ENCODE data around the gene TRHDE.

The TRHDE gene

DNA sequence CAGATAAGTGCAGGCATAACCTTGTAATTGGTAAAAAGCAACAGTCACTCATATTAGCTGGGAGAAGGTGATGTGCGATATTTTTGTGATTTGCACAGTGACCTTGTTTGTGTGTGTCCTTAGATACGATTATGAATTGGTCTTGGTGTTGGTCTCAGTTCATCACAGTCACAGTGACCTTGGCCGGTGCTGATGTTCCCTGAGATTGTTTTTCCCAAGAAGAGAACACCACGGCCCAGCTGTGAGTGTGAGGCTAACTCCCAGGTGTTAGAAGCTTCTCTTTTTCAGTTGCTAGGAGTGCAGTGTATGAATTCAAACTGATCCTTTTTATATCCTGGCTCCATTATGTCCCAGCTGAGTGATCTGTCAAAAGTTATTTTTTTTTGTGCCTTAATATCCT lies 46.2 kb downstream of the TRHDE start:
- Mint-ChIP-seq H3K27me3 (ENCODE audit: low read depth, poor library complexity) (peaks cover 3% of the 10 kb centered on the region), H3K4me1 (no peaks in the 10 kb centered on the region), H3K9me3 (no peaks in the 10 kb centered on the region), H3K27ac (no peak overlapping the region), H3K36me3 (ENCODE audit: low read depth) (no peaks in the 10 kb centered on the region), H3K4me3 (no peak overlapping the region)
- TF ChIP-seq, protein P1, sequence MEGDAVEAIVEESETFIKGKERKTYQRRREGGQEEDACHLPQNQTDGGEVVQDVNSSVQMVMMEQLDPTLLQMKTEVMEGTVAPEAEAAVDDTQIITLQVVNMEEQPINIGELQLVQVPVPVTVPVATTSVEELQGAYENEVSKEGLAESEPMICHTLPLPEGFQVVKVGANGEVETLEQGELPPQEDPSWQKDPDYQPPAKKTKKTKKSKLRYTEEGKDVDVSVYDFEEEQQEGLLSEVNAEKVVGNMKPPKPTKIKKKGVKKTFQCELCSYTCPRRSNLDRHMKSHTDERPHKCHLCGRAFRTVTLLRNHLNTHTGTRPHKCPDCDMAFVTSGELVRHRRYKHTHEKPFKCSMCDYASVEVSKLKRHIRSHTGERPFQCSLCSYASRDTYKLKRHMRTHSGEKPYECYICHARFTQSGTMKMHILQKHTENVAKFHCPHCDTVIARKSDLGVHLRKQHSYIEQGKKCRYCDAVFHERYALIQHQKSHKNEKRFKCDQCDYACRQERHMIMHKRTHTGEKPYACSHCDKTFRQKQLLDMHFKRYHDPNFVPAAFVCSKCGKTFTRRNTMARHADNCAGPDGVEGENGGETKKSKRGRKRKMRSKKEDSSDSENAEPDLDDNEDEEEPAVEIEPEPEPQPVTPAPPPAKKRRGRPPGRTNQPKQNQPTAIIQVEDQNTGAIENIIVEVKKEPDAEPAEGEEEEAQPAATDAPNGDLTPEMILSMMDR (IDR thresholded peaks at IDR 0.05) = no peak
- DNase-seq = no peak

- H3K9me3 Mint-ChIP-seq = no peaks in the 10 kb centered on the region
- no peaks in the 10 kb centered on the region for H3K4me1 Mint-ChIP-seq
- H3K27me3 Mint-ChIP-seq (ENCODE audit: low read depth, poor library complexity) = peaks cover 3% of the 10 kb centered on the region
- TF ChIP-seq, protein P1 (IDR thresholded peaks at IDR 0.05) = no peak
- no peaks in the 10 kb centered on the region for H3K36me3 Mint-ChIP-seq (ENCODE audit: low read depth)
- no peak overlapping the region for H3K4me3 Mint-ChIP-seq
- H3K27ac Mint-ChIP-seq = no peak overlapping the region
- DNase-seq = no peak
Observed at GRCh38 chr12:72323881-72324280, 51.7 kb downstream of the TRHDE start.

DNA sequence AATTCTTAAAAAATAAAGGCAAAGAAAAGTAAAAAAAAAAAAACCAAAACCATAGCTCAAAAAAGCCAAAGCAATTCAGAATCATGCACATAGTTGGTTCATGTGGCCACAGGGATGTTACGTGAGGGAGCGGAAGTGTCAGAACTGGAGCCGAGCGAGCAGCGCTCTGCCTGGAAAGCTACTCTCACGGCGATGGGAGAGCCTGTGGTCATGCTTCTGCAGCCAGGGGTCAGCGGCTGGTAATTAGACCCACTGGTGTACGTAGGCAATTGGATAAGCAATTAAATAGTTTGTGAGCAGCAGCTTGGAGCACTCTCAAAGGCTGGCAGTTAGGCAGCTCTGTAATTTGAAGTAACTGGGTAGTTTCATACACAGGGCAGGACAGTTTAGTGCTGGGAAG lies 58.1 kb downstream of the TRHDE start:
- no peaks in the 10 kb centered on the region for H3K36me3 Mint-ChIP-seq (ENCODE audit: low read depth)
- TF ChIP-seq, protein P1 (IDR thresholded peaks at IDR 0.05) = no peak
- DNase-seq = peak; percentile 65
- H3K4me3 Mint-ChIP-seq = no peak overlapping the region
- H3K4me1 Mint-ChIP-seq = peaks cover 16% of the 10 kb centered on the region
- H3K27me3 Mint-ChIP-seq (ENCODE audit: low read depth, poor library complexity) = no peaks in the 10 kb centered on the region
- H3K27ac Mint-ChIP-seq = no peak overlapping the region
- no peaks in the 10 kb centered on the region for H3K9me3 Mint-ChIP-seq

- Mint-ChIP-seq H3K27ac (no peak overlapping the region), H3K4me3 (no peak overlapping the region), H3K4me1 (peaks cover 16% of the 10 kb centered on the region), H3K9me3 (no peaks in the 10 kb centered on the region), H3K36me3 (ENCODE audit: low read depth) (no peaks in the 10 kb centered on the region), H3K27me3 (ENCODE audit: low read depth, poor library complexity) (no peaks in the 10 kb centered on the region)
- no peak for DNase-seq
- TF ChIP-seq, protein P1 (IDR thresholded peaks at IDR 0.05) = no peak
Observed at GRCh38 chr12:72330784-72331183, 58.6 kb downstream of the TRHDE start.

- no peaks in the 10 kb centered on the region for H3K9me3 Mint-ChIP-seq
- no peaks in the 10 kb centered on the region for H3K36me3 Mint-ChIP-seq (ENCODE audit: low read depth)
- H3K4me1 Mint-ChIP-seq = peaks cover 8% of the 10 kb centered on the region
- no peaks in the 10 kb centered on the region for H3K27me3 Mint-ChIP-seq (ENCODE audit: low read depth, poor library complexity)
- H3K4me3 Mint-ChIP-seq = no peak overlapping the region
- H3K27ac Mint-ChIP-seq = no peak overlapping the region
- TF ChIP-seq, protein P1 (IDR thresholded peaks at IDR 0.05) = no peak
- no peak for DNase-seq
Observed at GRCh38 chr12:72337382-72337781, 65.2 kb downstream of the TRHDE start.

- Mint-ChIP-seq H3K4me1 (peaks cover 8% of the 10 kb centered on the region), H3K27me3 (ENCODE audit: low read depth, poor library complexity) (no peaks in the 10 kb centered on the region), H3K4me3 (no peak overlapping the region), H3K27ac (no peak overlapping the region), H3K9me3 (no peaks in the 10 kb centered on the region), H3K36me3 (ENCODE audit: low read depth) (no peaks in the 10 kb centered on the region)
- no peak for DNase-seq
- TF ChIP-seq, protein P1 (IDR thresholded peaks at IDR 0.05) = no peak
Observed at GRCh38 chr12:72337946-72338345, 65.8 kb downstream of the TRHDE start.

All from nephron progenitor cell (in vitro differentiated cells).